Esophagus (tissue), 2 donors: ENCODE results near the gene TPPP. TPM values are rescaled to one million over a fixed set of nuclear protein-coding genes. Genes with fewer than 3 reads are reported as not detected.

Experiments
- H3K27ac ChIP-seq, 2 donors: one replicate each; pipeline ENCODE4 v1.5.1; 2013; ENCODE audit warnings: low read depth in 2 of 2, mild to moderate bottlenecking in 2 of 2, inconsistent platforms in 1 of 2, low read length in 1 of 2, moderate library complexity in 1 of 2
- H3K27me3 ChIP-seq, 2 donors: one replicate each; pipeline ENCODE4 v1.6.1; 2013; ENCODE audit warnings: low read length in 2 of 2, control low read depth in 1 of 2, mild to moderate bottlenecking in 1 of 2; ENCODE audit not compliant: insufficient read depth in 2 of 2, control insufficient read depth in 1 of 2
- H3K36me3 ChIP-seq, 2 donors: one replicate each; pipeline ENCODE4 v1.6.1; 2013; ENCODE audit warnings: low read length in 1 of 2; ENCODE audit not compliant: control insufficient read depth in 2 of 2, insufficient read depth in 2 of 2
- H3K4me1 ChIP-seq, 2 donors: one replicate each; pipeline ENCODE4 v1.6.1; 2013; ENCODE audit warnings: low read length in 1 of 2; ENCODE audit not compliant: control insufficient read depth in 2 of 2, insufficient read depth in 2 of 2
- H3K4me3 ChIP-seq, 2 donors: one replicate each; pipeline ENCODE4 v1.5.1; 2013; ENCODE audit warnings: low read length in 2 of 2, mild to moderate bottlenecking in 2 of 2, low read depth in 1 of 2, moderate library complexity in 1 of 2
- H3K9me3 ChIP-seq, 2 donors: one replicate each; pipeline ENCODE4 v1.6.1; 2013; ENCODE audit warnings: mild to moderate bottlenecking in 2 of 2, low read depth in 1 of 2, low read length in 1 of 2, moderate library complexity in 1 of 2; ENCODE audit not compliant: control insufficient read depth in 2 of 2, insufficient read depth in 1 of 2
- WGBS, 2 donors: extraction: QIAGEN DNeasy Blood & Tissue Kit; methylation state at CpG; one replicate each; pipeline ENCODE4 v1.1.7; 2013; 5-methylcytosine and 5-hydroxymethylcytosine counted together
- polyA plus RNA-seq, 2 donors: library from polyadenylated mRNA; stranded (reverse); fragments of 200-250 nt; gene quantifications; one replicate each; pipeline ENCODE4 v1.2.3, GENCODE V29; 2013
- donor health status: healthy with polysubstance abuse.
- donor health status: Bipolar disorder and iron deficiency.

Gene TPPP
- polyA plus RNA-seq, 2 donors: 1.7 to 2.7 TPM

- no peak overlapping the region for H3K27ac ChIP-seq
- 96 to 97% methylated on average over 31 of the region's 31 CpGs for WGBS, 2 donors
- H3K9me3 ChIP-seq: no peaks in the 10 kb centered on the region
- H3K4me1 ChIP-seq: no peaks in the 10 kb centered on the region
- no peaks in the 10 kb centered on the region for H3K27me3 ChIP-seq
- H3K4me3 ChIP-seq: no peak overlapping the region
- H3K36me3 ChIP-seq: peaks cover 14 to 36% of the 10 kb centered on the region in 2 donors
Observed at GRCh38 chr5:622946-623522, 70.1 kb downstream of the TPPP start.

- H3K27ac ChIP-seq: no peak overlapping the region
- H3K9me3 ChIP-seq: no peaks in the 10 kb centered on the region
- no peaks in the 10 kb centered on the region for H3K4me1 ChIP-seq
- H3K4me3 ChIP-seq: no peak overlapping the region
- 95 to 96% methylated on average over 9 of the region's 9 CpGs for WGBS, 2 donors
- H3K36me3 ChIP-seq: peaks cover 14 to 32% of the 10 kb centered on the region in 2 donors
- no peaks in the 10 kb centered on the region for H3K27me3 ChIP-seq
Observed at GRCh38 chr5:622359-622758, 70.8 kb downstream of the TPPP start.

- Histone ChIP-seq H3K4me1 (no peaks in the 10 kb centered on the region), H3K36me3 (peaks cover 14 to 35% of the 10 kb centered on the region in 2 donors), H3K9me3 (no peaks in the 10 kb centered on the region), H3K27ac (no peak overlapping the region), H3K4me3 (no peak overlapping the region), H3K27me3 (no peaks in the 10 kb centered on the region)
- WGBS, 2 donors: 94 to 95% methylated on average over 16 of the region's 16 CpGs
Observed at GRCh38 chr5:621341-621761, 71.8 kb downstream of the TPPP start.

- no peak overlapping the region for H3K27ac ChIP-seq
- no peaks in the 10 kb centered on the region for H3K27me3 ChIP-seq
- H3K4me1 ChIP-seq: no peaks in the 10 kb centered on the region
- no peak overlapping the region for H3K4me3 ChIP-seq
- peaks cover 14 to 35% of the 10 kb centered on the region in 2 donors for H3K36me3 ChIP-seq
- WGBS, 2 donors: 95 to 96% methylated on average over 8 of the region's 8 CpGs
- H3K9me3 ChIP-seq: no peaks in the 10 kb centered on the region
Observed at GRCh38 chr5:620586-621180, 72.5 kb downstream of the TPPP start.

- peaks cover 14 to 35% of the 10 kb centered on the region in 2 donors for H3K36me3 ChIP-seq
- no peaks in the 10 kb centered on the region for H3K4me1 ChIP-seq
- no peaks in the 10 kb centered on the region for H3K9me3 ChIP-seq
- no peaks in the 10 kb centered on the region for H3K27me3 ChIP-seq
- H3K4me3 ChIP-seq: no peak overlapping the region
- H3K27ac ChIP-seq: no peak overlapping the region
- 96 to 97% methylated on average over 20 of the region's 20 CpGs for WGBS, 2 donors
Observed at GRCh38 chr5:620152-620551, 73.0 kb downstream of the TPPP start.

GRCh38 chr5:619444-619843, 73.7 kb downstream of the TPPP start:
- WGBS, 2 donors: 94 to 95% methylated on average over 16 of the region's 16 CpGs
- H3K27ac ChIP-seq: no peak overlapping the region
- H3K4me1 ChIP-seq: no peaks in the 10 kb centered on the region
- H3K36me3 ChIP-seq: peaks cover 14 to 28% of the 10 kb centered on the region in 2 donors
- H3K4me3 ChIP-seq: no peak overlapping the region
- H3K27me3 ChIP-seq: no peaks in the 10 kb centered on the region
- H3K9me3 ChIP-seq: no peaks in the 10 kb centered on the region

GRCh38 chr5:618450-618849, 74.7 kb downstream of the TPPP start:
- peaks cover 14 to 24% of the 10 kb centered on the region in 2 donors for H3K36me3 ChIP-seq
- no peaks in the 10 kb centered on the region for H3K4me1 ChIP-seq
- H3K4me3 ChIP-seq: no peak overlapping the region
- H3K27ac ChIP-seq: no peak overlapping the region
- 93 to 96% methylated on average over 5 of the region's 5 CpGs for WGBS, 2 donors
- no peaks in the 10 kb centered on the region for H3K9me3 ChIP-seq
- no peaks in the 10 kb centered on the region for H3K27me3 ChIP-seq

- H3K4me1 ChIP-seq: peaks cover 0 to 3% of the 10 kb centered on the region in 2 donors
- H3K4me3 ChIP-seq: no peak overlapping the region
- peaks cover 14 to 24% of the 10 kb centered on the region in 2 donors for H3K36me3 ChIP-seq
- H3K9me3 ChIP-seq: no peaks in the 10 kb centered on the region
- 96 to 97% methylated on average over 12 of the region's 12 CpGs for WGBS, 2 donors
- no peaks in the 10 kb centered on the region for H3K27me3 ChIP-seq
- H3K27ac ChIP-seq: no peak overlapping the region
Observed at GRCh38 chr5:617896-618295, 75.3 kb downstream of the TPPP start.

GRCh38 chr5:616484-617039, 76.6 kb downstream of the TPPP start:
- Histone ChIP-seq H3K4me1 (peaks cover 0 to 3% of the 10 kb centered on the region in 2 donors), H3K4me3 (no peak overlapping the region), H3K27me3 (no peaks in the 10 kb centered on the region), H3K9me3 (no peaks in the 10 kb centered on the region), H3K36me3 (peaks cover 14 to 21% of the 10 kb centered on the region in 2 donors), H3K27ac (no peak overlapping the region)
- WGBS, 2 donors: 76 to 83% methylated on average over 13 of the region's 13 CpGs
